WTC11 (cell line): ENCODE measurements around the gene FOXQ1. TPM values are rescaled to one million over a fixed set of nuclear protein-coding genes. Genes with fewer than 3 reads are reported as not detected.

ENCODE experiments used
- ATAC-seq: fragments of 200-7000 bp; cut with Tn5 transposase; 2 replicates; pipeline ENCODE4 v1.10.0; 2021; ENCODE audit warnings: mild to moderate bottlenecking, moderate library complexity
- CTCF ChIA-PET: fragments of 300-600 bp; sonication (Branson Sonifier 250); formaldehyde crosslinking; loops from one replicate; lab custom pipeline; 2021; ENCODE audit warnings: antibody characterized with exemption; lab: Charles Lee
- POLR2A ChIA-PET: fragments of 350-600 bp; sonication (Branson Sonifier 250); formaldehyde crosslinking; loops from one replicate; lab custom pipeline; 2021; ENCODE audit warnings: antibody characterized with exemption; lab: Charles Lee
- DNase-seq: peaks from one replicate; pipeline ENCODE4 v3.0.0; 2021; ENCODE audit warnings: low spot score
- H3K27ac Mint-ChIP-seq: 2 replicates; pipeline ENCODE4 v1.8.0; 2021; ENCODE audit warnings: mixed read lengths
- H3K27me3 Mint-ChIP-seq: 2 replicates; pipeline ENCODE4 v1.8.0; 2021; ENCODE audit warnings: low read depth, mild to moderate bottlenecking, moderate library complexity, mixed read lengths
- H3K36me3 Mint-ChIP-seq: 2 replicates; pipeline ENCODE4 v1.8.0; 2021; ENCODE audit warnings: mixed read lengths
- H3K4me1 Mint-ChIP-seq: 2 replicates; pipeline ENCODE4 v1.8.0; 2022; ENCODE audit warnings: mixed read lengths
- H3K4me3 Mint-ChIP-seq: 2 replicates; pipeline ENCODE4 v1.8.0; 2021; ENCODE audit warnings: mild to moderate bottlenecking, moderate library complexity, mixed read lengths
- H3K9me3 Mint-ChIP-seq: 2 replicates; pipeline ENCODE4 v1.8.0; 2021; ENCODE audit warnings: mixed read lengths
- CREB1 ChIP-seq: sonication (generic); formaldehyde crosslinking; IDR thresholded peaks from 2 replicates; pipeline ENCODE4 v1.8.0; 2023; ENCODE audit warnings: mild to moderate bottlenecking, missing genetic modification reagents
- CREM ChIP-seq: sonication (generic); formaldehyde crosslinking; IDR thresholded peaks from 2 replicates; pipeline ENCODE4 v1.8.1; 2022; ENCODE audit warnings: mild to moderate bottlenecking, missing genetic modification reagents, moderate library complexity
- ELF4 ChIP-seq: sonication (generic); formaldehyde crosslinking; IDR thresholded peaks from 2 replicates; pipeline ENCODE4 v1.8.1; 2022; ENCODE audit warnings: low read depth, mild to moderate bottlenecking, moderate library complexity, missing genetic modification reagents
- ESRRA ChIP-seq: sonication (generic); formaldehyde crosslinking; IDR thresholded peaks from 2 replicates; pipeline ENCODE4 v1.8.1; 2022; ENCODE audit warnings: mild to moderate bottlenecking, missing genetic modification reagents, borderline replicate concordance
- FOXP1 ChIP-seq: sonication (generic); formaldehyde crosslinking; IDR thresholded peaks from 2 replicates; pipeline ENCODE4 v1.8.0; 2022; ENCODE audit warnings: missing genetic modification reagents, mild to moderate bottlenecking, moderate library complexity, borderline replicate concordance
- GABPB1 ChIP-seq: sonication (generic); formaldehyde crosslinking; IDR thresholded peaks from 2 replicates; pipeline ENCODE4 v1.8.1; 2023; ENCODE audit warnings: mild to moderate bottlenecking, missing genetic modification reagents
- GRHL2 ChIP-seq: fragments of 250-450 bp; sonication (Bioruptor Pico); IDR thresholded peaks from 2 replicates; pipeline ENCODE4 v1.8.0; 2022; ENCODE audit warnings: mild to moderate bottlenecking, moderate library complexity; ENCODE audit not compliant: insufficient replicate concordance, severe bottlenecking
- GTF2I ChIP-seq: fragments of 250-450 bp; sonication (Bioruptor Pico); conservative IDR thresholded peaks from 2 replicates; pipeline ENCODE4 v1.4.0; 2021; ENCODE audit warnings: mild to moderate bottlenecking
- IRF2 ChIP-seq: sonication (generic); formaldehyde crosslinking; IDR thresholded peaks from 2 replicates; pipeline ENCODE4 v1.8.0; 2022; ENCODE audit warnings: low read depth, missing genetic modification reagents, borderline replicate concordance
- KAT7 ChIP-seq: sonication (generic); formaldehyde crosslinking; IDR thresholded peaks from 2 replicates; pipeline ENCODE4 v1.8.1; 2023; ENCODE audit warnings: missing genetic modification reagents, mild to moderate bottlenecking, borderline replicate concordance
- MXD4 ChIP-seq: fragments of 250-450 bp; sonication (Bioruptor Pico); IDR thresholded peaks from 2 replicates; pipeline ENCODE4 v1.8.0; 2021; ENCODE audit warnings: mild to moderate bottlenecking, moderate library complexity, borderline replicate concordance
- NR1H2 ChIP-seq: sonication (generic); formaldehyde crosslinking; IDR thresholded peaks from 2 replicates; pipeline ENCODE4 v1.9.0; 2021; ENCODE audit warnings: mild to moderate bottlenecking, moderate library complexity, missing genetic modification reagents
- NR2C2 ChIP-seq: sonication (generic); formaldehyde crosslinking; IDR thresholded peaks from 2 replicates; pipeline ENCODE4 v1.8.0; 2022; ENCODE audit warnings: mild to moderate bottlenecking, missing genetic modification reagents
- PRDM15 ChIP-seq: sonication (generic); formaldehyde crosslinking; IDR thresholded peaks from 2 replicates; pipeline ENCODE4 v1.8.0; 2022; ENCODE audit warnings: missing genetic modification reagents
- SOX15 ChIP-seq: fragments of 250-450 bp; sonication (Bioruptor Pico); IDR thresholded peaks from 2 replicates; pipeline ENCODE4 v1.9.0; 2021; ENCODE audit warnings: mild to moderate bottlenecking
- ZNF138 ChIP-seq: sonication (generic); formaldehyde crosslinking; conservative IDR thresholded peaks from 2 replicates; pipeline ENCODE4 v1.8.1; 2022; ENCODE audit warnings: mild to moderate bottlenecking, moderate library complexity, missing genetic modification reagents
- ZNF263 ChIP-seq: sonication (generic); formaldehyde crosslinking; IDR thresholded peaks from 2 replicates; pipeline ENCODE4 v1.8.1; 2022; ENCODE audit warnings: low read depth, mild to moderate bottlenecking, moderate library complexity, missing genetic modification reagents
- ZNF423 ChIP-seq: fragments of 250-450 bp; sonication (Bioruptor Pico); IDR thresholded peaks from 2 replicates; pipeline ENCODE4 v2.1.2; 2022; ENCODE audit warnings: mild to moderate bottlenecking, moderate library complexity
- ZNF512 ChIP-seq: sonication (generic); formaldehyde crosslinking; IDR thresholded peaks from 2 replicates; pipeline ENCODE4 v1.8.1; 2022; ENCODE audit warnings: missing genetic modification reagents, borderline replicate concordance
- total RNA-seq: library from RNA; stranded (reverse); gene quantifications from 3 replicates; pipeline ENCODE4 v1.2.3, GENCODE V29; 2021
- TF ChIP-seq, protein P1 (sequence below): sonication (generic); formaldehyde crosslinking; IDR thresholded peaks from 2 replicates; pipeline ENCODE4 v1.8.1; 2022; ENCODE audit warnings: low read depth, mild to moderate bottlenecking, moderate library complexity, missing genetic modification reagents, borderline replicate concordance
- TF ChIP-seq, protein P2 (sequence below): fragments of 250-450 bp; sonication (Bioruptor Pico); IDR thresholded peaks from 2 replicates; pipeline ENCODE4 v1.8.0; 2021; ENCODE audit warnings: mild to moderate bottlenecking
- TF ChIP-seq, protein P3 (sequence below): sonication (generic); formaldehyde crosslinking; IDR thresholded peaks from 2 replicates; pipeline ENCODE4 v1.8.0; 2023; ENCODE audit warnings: mild to moderate bottlenecking, missing genetic modification reagents

Gene FOXQ1
- total RNA-seq, 1 experiment from 2014 or later = 0.35 TPM

- Mint-ChIP-seq H3K4me3 (no peak overlapping the region), H3K4me1 (peaks cover 1% of the 10 kb centered on the region; the same call in 1 of the 2 replicates), H3K36me3 (no peaks in the 10 kb centered on the region; the same call in 1 of the 2 replicates), H3K27ac (no peak overlapping the region), H3K27me3 (peaks cover 12% of the 10 kb centered on the region), H3K9me3 (peaks cover 15% of the 10 kb centered on the region)
- ChIA-PET POLR2A (no interaction called here), CTCF (no interaction called here)
- DNase-seq = no peak
- TF ChIP-seq ZNF138 (no peak), IRF2 (no peak), SOX15 (CRISPR knock-in tag) (no peak), ZNF263 (CRISPR knock-in tag) (no peak), NR2C2 (CRISPR knock-in tag) (no peak), CREB1 (no peak), KAT7 (CRISPR knock-in tag) (no peak), FOXP1 (no peak)
- no peak for ATAC-seq
Measured at GRCh38 chr6:1291381-1291780, 20.5 kb upstream of the FOXQ1 start.

- no peak overlapping the region for H3K27ac Mint-ChIP-seq
- no peaks in the 10 kb centered on the region for H3K36me3 Mint-ChIP-seq
- H3K4me3 Mint-ChIP-seq = no peak overlapping the region
- ChIA-PET POLR2A (no interaction called here), CTCF (no interaction called here)
- DNase-seq (no peak), ATAC-seq (no peak)
- H3K4me1 Mint-ChIP-seq = no peaks in the 10 kb centered on the region
- peaks cover 8% of the 10 kb centered on the region for H3K27me3 Mint-ChIP-seq
- H3K9me3 Mint-ChIP-seq = peaks cover 11% of the 10 kb centered on the region
- TF ChIP-seq ZNF512 (CRISPR knock-in tag) = no peak
- TF ChIP-seq, protein P1, sequence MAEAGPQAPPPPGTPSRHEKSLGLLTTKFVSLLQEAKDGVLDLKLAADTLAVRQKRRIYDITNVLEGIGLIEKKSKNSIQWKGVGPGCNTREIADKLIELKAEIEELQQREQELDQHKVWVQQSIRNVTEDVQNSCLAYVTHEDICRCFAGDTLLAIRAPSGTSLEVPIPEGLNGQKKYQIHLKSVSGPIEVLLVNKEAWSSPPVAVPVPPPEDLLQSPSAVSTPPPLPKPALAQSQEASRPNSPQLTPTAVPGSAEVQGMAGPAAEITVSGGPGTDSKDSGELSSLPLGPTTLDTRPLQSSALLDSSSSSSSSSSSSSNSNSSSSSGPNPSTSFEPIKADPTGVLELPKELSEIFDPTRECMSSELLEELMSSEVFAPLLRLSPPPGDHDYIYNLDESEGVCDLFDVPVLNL (CRISPR knock-in tag) = no peak
- TF ChIP-seq ZNF138 = no peak
- no peak for TF ChIP-seq GABPB1 (CRISPR knock-in tag)
- TF ChIP-seq, protein P2, sequence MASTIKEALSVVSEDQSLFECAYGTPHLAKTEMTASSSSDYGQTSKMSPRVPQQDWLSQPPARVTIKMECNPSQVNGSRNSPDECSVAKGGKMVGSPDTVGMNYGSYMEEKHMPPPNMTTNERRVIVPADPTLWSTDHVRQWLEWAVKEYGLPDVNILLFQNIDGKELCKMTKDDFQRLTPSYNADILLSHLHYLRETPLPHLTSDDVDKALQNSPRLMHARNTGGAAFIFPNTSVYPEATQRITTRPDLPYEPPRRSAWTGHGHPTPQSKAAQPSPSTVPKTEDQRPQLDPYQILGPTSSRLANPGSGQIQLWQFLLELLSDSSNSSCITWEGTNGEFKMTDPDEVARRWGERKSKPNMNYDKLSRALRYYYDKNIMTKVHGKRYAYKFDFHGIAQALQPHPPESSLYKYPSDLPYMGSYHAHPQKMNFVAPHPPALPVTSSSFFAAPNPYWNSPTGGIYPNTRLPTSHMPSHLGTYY (CRISPR knock-in tag) = no peak
- TF ChIP-seq GTF2I = no peak
- no peak for TF ChIP-seq ELF4 (CRISPR knock-in tag)
- no peak for TF ChIP-seq GRHL2
- TF ChIP-seq PRDM15 (CRISPR knock-in tag) = no peak
- no peak for TF ChIP-seq CREM (CRISPR knock-in tag)
- no peak for TF ChIP-seq NR1H2 (CRISPR knock-in tag)
- no peak for TF ChIP-seq ESRRA (CRISPR knock-in tag)
- no peak for TF ChIP-seq MXD4 (CRISPR knock-in tag)
- no peak for TF ChIP-seq ZNF423 (CRISPR knock-in tag)
- TF ChIP-seq, protein P3, sequence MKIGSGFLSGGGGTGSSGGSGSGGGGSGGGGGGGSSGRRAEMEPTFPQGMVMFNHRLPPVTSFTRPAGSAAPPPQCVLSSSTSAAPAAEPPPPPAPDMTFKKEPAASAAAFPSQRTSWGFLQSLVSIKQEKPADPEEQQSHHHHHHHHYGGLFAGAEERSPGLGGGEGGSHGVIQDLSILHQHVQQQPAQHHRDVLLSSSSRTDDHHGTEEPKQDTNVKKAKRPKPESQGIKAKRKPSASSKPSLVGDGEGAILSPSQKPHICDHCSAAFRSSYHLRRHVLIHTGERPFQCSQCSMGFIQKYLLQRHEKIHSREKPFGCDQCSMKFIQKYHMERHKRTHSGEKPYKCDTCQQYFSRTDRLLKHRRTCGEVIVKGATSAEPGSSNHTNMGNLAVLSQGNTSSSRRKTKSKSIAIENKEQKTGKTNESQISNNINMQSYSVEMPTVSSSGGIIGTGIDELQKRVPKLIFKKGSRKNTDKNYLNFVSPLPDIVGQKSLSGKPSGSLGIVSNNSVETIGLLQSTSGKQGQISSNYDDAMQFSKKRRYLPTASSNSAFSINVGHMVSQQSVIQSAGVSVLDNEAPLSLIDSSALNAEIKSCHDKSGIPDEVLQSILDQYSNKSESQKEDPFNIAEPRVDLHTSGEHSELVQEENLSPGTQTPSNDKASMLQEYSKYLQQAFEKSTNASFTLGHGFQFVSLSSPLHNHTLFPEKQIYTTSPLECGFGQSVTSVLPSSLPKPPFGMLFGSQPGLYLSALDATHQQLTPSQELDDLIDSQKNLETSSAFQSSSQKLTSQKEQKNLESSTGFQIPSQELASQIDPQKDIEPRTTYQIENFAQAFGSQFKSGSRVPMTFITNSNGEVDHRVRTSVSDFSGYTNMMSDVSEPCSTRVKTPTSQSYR = no peak
Measured at GRCh38 chr6:1295420-1295819, 16.5 kb upstream of the FOXQ1 start.
